SIG-M5 treated with dmso at 0.1 percent for 504 hours (cell line): Measurements from ENCODE around the gene SC5D.

Source experiments
- DNase-seq: peaks from one replicate; lab custom pipeline; 2025; ENCODE audit not compliant: unreplicated experiment; lab: John Stamatoyannopoulos, UW

The SC5D gene

DNA sequence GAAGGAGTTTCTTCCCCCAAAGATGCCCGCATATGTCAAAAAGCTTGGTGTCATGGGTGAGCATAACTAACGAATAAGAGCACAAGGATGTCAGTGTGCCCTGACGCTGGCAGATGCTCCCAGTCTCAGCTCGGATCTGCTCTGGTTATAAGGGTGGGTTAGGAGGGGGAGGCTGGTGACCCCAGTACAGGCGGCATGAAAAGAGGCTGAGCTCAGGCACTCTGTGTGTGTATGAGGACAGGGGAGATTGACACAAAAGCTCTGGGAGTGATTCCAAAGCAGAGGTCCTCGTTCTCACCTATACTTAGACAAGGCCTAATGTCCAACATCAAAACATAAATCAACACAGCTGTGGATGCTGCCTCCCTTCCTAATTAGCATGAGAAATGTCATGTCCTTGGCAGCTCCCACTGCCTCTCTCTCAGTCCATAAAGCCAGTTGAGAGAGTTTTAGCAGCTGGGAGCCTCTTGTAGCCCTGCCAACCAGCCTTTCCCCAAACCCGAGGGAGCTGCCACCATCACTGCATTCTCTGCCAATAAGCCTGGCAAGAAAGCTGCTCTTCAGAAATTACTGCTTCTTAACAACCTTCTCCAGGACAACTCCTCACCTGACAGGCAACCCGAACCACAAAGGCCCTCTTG is 59.8 kb downstream of the SC5D start:
- DNase-seq: no peak

DNA sequence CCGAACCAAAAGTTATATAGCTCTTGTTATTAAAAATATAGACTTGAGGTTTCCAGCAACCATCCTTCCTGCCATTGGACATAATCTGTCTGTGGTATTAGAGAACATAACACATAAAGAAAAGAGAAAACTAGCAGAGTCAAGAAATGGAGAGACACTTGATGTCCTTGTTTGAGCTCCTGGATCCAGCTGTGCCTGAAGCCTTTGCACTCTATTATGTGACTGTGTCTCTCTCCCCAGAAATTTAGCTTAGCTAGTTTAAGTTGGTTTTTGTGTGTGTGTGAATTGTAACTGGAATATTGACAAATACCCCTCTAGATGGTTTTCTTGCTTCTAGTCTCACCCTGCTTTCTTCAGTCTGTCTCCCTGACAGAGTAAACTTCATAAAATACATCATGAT is 61.6 kb downstream of the SC5D start:
- no peak for DNase-seq

DNA sequence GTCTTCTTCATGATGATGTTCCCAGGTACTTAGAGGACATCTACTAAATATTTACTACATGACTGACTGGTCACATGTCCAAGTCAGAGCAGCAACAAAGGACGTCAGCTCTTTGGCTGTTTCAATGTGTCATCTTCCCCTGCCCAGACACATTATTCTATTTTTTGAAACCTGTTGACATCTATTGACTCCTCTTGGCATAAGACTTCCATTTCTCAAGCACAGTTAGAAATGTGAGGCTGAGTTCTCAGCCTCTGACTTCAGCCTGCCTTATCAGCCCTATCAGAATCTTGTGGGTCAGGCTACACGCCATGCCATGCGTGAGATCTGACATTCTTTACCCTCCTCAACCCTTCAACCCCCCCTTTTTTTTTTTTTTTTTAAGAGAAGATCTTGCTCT is 63.8 kb downstream of the SC5D start:
- DNase-seq: no peak
